GM18951 (cell line): ENCODE results near the gene KLHL22.

ENCODE experiments used
- POLR2A ChIP-seq: IDR thresholded peaks from 4 replicates; pipeline ENCODE4 v1.6.1; 2011; ENCODE audit warnings: mild to moderate bottlenecking; ENCODE audit not compliant: insufficient read length, insufficient read depth; ENCODE audit errors: extremely low read depth
- in situ Hi-C: fragments of 300-500 bp; cut with MboI; formaldehyde crosslinking; loops from one replicate; pipeline ENCODE4 v1.12.0; 2022; ENCODE audit warnings: low sequenced_read_pairs, mixed read lengths, inconsistent platforms; ENCODE audit not compliant: unreplicated experiment

The KLHL22 gene

DNA sequence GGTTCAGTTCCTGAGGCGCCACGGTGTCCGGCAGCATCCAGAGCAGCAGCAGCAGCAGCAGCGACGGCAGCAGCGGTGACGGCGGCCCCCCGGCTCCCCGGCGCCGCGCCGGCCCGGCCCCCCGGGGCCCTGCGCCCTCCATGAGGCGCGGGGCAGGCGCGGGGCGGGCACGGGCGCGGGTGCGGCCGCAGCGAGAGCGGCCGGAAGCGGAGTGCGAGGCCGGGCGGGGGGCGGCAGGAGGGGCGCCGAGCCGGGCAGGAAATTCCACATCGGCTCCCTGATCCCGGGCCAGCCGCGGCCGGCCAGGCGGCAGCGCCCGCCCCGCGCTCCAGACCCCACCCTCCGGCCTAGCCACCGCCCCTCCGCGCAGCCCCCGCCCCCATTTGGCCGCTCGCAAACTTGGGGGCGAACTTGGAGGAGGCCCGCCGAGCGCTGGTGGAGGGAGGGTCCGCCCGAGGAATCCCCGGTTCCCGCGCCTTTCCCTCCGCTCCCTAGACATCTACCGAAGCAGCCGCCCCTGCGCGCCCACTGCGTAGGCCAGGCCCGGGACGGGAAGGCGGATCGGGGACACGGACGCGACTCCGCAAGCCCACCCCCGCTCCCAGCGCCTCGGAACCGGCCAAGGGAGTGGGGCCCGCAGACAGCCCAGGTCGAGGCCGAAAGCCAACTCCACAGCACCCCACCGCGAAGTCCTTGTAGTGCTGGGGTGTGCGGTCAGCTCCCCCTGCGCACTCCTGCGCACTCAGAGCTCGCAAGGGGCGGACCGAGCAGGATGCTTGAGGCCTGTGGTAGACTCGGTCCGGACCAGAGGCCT lies 57.8 kb downstream of the KLHL22 start, which contains the start of gene SCARF2:
TSS of gene SCARF2 (minus strand) at position 213 of the 814 bp plus-strand sequence. CDS start at position 142, 71 bp downstream.
- in situ Hi-C loops = no loop called here
- no peak for TF ChIP-seq POLR2A

GRCh38 chr22:20436768-20437612 lies 58.6 kb downstream of the KLHL22 start:
- in situ Hi-C loops = no loop called here
- no peak for TF ChIP-seq POLR2A

DNA sequence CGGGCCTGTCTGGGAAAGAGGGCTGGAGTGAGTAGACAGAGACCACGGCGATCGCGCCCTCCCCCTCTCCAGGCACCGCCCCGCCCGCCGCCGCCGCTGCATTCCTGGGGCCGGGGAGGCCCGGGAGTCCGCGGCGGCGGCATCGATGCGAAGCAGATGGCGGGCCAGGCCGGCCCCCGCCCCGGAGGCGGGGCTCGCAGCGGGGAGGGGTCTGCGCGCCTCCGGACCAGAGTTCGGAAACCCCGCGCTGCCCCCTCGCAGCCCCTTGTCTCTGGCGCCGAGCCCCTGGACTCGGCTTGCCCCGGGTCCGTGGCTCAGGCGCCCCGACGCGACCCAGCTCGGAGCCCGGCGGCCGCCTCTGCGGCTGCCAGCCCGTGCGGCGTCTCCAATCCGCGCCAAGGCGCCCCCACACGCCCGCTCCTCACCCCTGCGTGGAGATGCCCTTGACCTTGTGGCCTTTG lies 59.3 kb downstream of the KLHL22 start:
- in situ Hi-C loops = no loop called here

GRCh38 chr22:20435436-20436306 lies 59.9 kb downstream of the KLHL22 start:
- in situ Hi-C loops = no loop called here
- TF ChIP-seq POLR2A = no peak

More for the DNA sequence above, 59.3 kb downstream of the KLHL22 start:
- no peak for TF ChIP-seq POLR2A

- no peak for TF ChIP-seq POLR2A
- in situ Hi-C loops = no loop called here
These were observed 60.8 kb downstream of the KLHL22 start for GRCh38 chr22:20434773-20435172.

GRCh38 chr22:20434264-20434751 lies 61.3 kb downstream of the KLHL22 start:
- in situ Hi-C loops = no loop called here
- TF ChIP-seq POLR2A = no peak

- no peak for TF ChIP-seq POLR2A
These were observed 61.8 kb downstream of the KLHL22 start for GRCh38 chr22:20433686-20434241.

DNA sequence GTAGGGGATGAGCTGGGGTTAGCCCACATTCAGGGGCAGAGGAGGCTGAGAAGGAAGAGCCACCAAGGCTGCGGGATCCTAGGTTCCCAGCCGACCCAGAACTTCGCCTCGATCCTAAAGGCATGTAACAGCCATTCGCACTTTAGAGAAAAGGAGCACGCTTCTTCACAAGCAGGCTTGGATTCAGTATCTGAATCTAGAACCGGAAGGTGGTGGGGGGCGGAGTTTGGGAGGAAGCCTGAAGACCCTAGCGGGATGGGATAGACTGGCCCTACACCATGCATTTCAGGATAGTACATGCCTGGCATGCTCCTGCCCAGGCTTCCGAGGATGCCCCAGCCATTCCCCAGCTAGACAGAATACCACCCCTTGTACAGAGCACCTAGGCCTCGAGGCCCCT lies 62.4 kb downstream of the KLHL22 start:
- in situ Hi-C loops = no loop called here
- no peak for TF ChIP-seq POLR2A

More at GRCh38 chr22:20433686-20434241, 61.8 kb downstream of the KLHL22 start:
- in situ Hi-C loops = no loop called here

DNA sequence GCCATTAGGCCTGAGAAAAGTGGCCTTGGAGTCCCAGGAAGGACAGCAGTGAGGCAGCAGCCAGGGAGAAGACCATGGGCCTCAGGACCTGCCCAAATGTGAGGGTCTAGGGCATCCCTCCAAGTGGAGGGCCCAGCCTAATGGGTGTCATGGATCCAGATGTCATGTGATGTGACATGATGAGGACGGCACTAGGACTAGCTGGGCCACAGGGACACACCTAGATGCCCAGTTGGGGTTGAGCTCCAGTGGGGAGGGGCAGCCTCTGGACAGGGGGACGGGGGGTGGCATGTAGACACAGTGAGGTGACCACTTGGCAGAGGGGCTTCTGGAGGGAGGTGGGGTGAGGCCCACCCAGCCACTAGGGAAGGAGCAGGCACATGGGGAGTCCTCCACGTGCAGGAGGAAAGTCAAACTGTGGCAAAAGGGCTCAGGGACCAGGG lies 63.3 kb downstream of the KLHL22 start:
- in situ Hi-C loops = no loop called here

GRCh38 chr22:20431511-20432192 lies 63.9 kb downstream of the KLHL22 start:
- in situ Hi-C loops = no loop called here
- no peak for TF ChIP-seq POLR2A

More for the DNA sequence above, 63.3 kb downstream of the KLHL22 start:
- no peak for TF ChIP-seq POLR2A

GRCh38 chr22:20430720-20431510 lies 64.7 kb downstream of the KLHL22 start:
- no peak for TF ChIP-seq POLR2A
- in situ Hi-C loops = no loop called here
